NCI-H82 treated with DMSO at 0.1 percent for 48 hours (cell line): Measurements from ENCODE around the gene KIT.

Source experiments
- DNase-seq: peaks from one replicate; lab custom pipeline; 2025; ENCODE audit not compliant: unreplicated experiment; lab: John Stamatoyannopoulos, UW

KIT gene

GRCh38 chr4:54743562-54743961 lies 85.8 kb downstream of the KIT start:
- no peak for DNase-seq

GRCh38 chr4:54744487-54744886 lies 86.7 kb downstream of the KIT start:
- no peak for DNase-seq

- DNase-seq = no peak
These were observed 87.4 kb downstream of the KIT start for GRCh38 chr4:54745031-54745770.

GRCh38 chr4:54746218-54746617 lies 88.5 kb downstream of the KIT start:
- no peak for DNase-seq

GRCh38 chr4:54750341-54750740 lies 92.6 kb downstream of the KIT start:
- no peak for DNase-seq

- no peak for DNase-seq
These were observed 96.6 kb downstream of the KIT start for GRCh38 chr4:54754394-54754793.

- DNase-seq = no peak
These were observed 106.7 kb downstream of the KIT start for GRCh38 chr4:54764476-54764875.

- no peak for DNase-seq
These were observed 109.6 kb downstream of the KIT start for GRCh38 chr4:54767376-54767775.

GRCh38 chr4:54773022-54773421 lies 115.3 kb downstream of the KIT start:
- DNase-seq = no peak

GRCh38 chr4:54779036-54779435 lies 121.3 kb downstream of the KIT start:
- DNase-seq = no peak

- DNase-seq = no peak
These were observed 121.9 kb downstream of the KIT start for GRCh38 chr4:54779476-54780148.

GRCh38 chr4:54780149-54780495 lies 122.4 kb downstream of the KIT start:
- DNase-seq = no peak

GRCh38 chr4:54781756-54782155 lies 124.0 kb downstream of the KIT start:
- no peak for DNase-seq

GRCh38 chr4:54783402-54784110 lies 125.8 kb downstream of the KIT start:
- no peak for DNase-seq

- no peak for DNase-seq
These were observed 126.5 kb downstream of the KIT start for GRCh38 chr4:54784161-54784671.
